MM.1S (cell line): Measurements from ENCODE around the gene CACNA1G.

Source experiments
- DNase-seq: peaks from one replicate; pipeline ENCODE4 v3.0.0-alpha.2; 2015
- H2AFZ ChIP-seq: fragments of 300-600 bp; sonication (generic); 2 replicates; pipeline ENCODE4 v1.6.0; 2016; ENCODE audit warnings: antibody characterized with exemption, low read length
- H3F3A ChIP-seq: fragments of 300-600 bp; sonication (generic); 2 replicates; pipeline ENCODE4 v1.6.1; 2016; ENCODE audit warnings: mild to moderate bottlenecking, antibody characterized with exemption, low read length, moderate library complexity, mixed read lengths; ENCODE audit not compliant: insufficient read depth
- H3K27ac ChIP-seq: fragments of 300-600 bp; sonication (generic); 2 replicates; pipeline ENCODE4 v1.5.1; 2016; ENCODE audit warnings: mild to moderate bottlenecking, low read length
- H3K27me3 ChIP-seq: fragments of 300-600 bp; sonication (generic); replicated peaks from 2 replicates; pipeline ENCODE4 v1.6.0; 2016; ENCODE audit warnings: low read length; ENCODE audit not compliant: insufficient read depth
- H3K36me3 ChIP-seq: fragments of 300-600 bp; sonication (generic); replicated peaks from 2 replicates; pipeline ENCODE4 v1.6.1; 2016; ENCODE audit warnings: mild to moderate bottlenecking, low read length, mixed read lengths; ENCODE audit not compliant: insufficient read depth
- H3K4me1 ChIP-seq: fragments of 300-600 bp; sonication (generic); 2 replicates; pipeline ENCODE4 v1.6.1; 2016; ENCODE audit warnings: low read length, mixed read lengths
- H3K4me2 ChIP-seq: fragments of 300-600 bp; sonication (generic); 2 replicates; pipeline ENCODE4 v1.6.0; 2016; ENCODE audit warnings: low read depth, low read length
- H3K4me3 ChIP-seq: fragments of 300-600 bp; sonication (generic); 2 replicates; pipeline ENCODE4 v1.5.1; 2016; ENCODE audit warnings: low read length, mixed read lengths
- H3K79me2 ChIP-seq: fragments of 300-600 bp; sonication (generic); 2 replicates; pipeline ENCODE4 v1.6.1; 2016; ENCODE audit warnings: mixed run types, low read length, mixed read lengths
- H3K9ac ChIP-seq: fragments of 300-600 bp; sonication (generic); 2 replicates; pipeline ENCODE4 v1.6.1; 2016; ENCODE audit warnings: low read length, mixed read lengths
- H3K9me2 ChIP-seq: fragments of 300-600 bp; sonication (generic); replicated peaks from 2 replicates; pipeline ENCODE4 v1.6.1; 2016; ENCODE audit warnings: mild to moderate bottlenecking, low read length, mixed read lengths; ENCODE audit not compliant: insufficient read depth
- H3K9me3 ChIP-seq: fragments of 300-600 bp; sonication (generic); replicated peaks from 2 replicates; pipeline ENCODE4 v1.6.1; 2016; ENCODE audit warnings: mild to moderate bottlenecking, low read length, mixed read lengths; ENCODE audit not compliant: insufficient read depth
- H4K20me1 ChIP-seq: fragments of 300-600 bp; sonication (generic); 2 replicates; pipeline ENCODE4 v1.6.1; 2016; ENCODE audit warnings: mild to moderate bottlenecking, low read length, moderate library complexity, mixed read lengths; ENCODE audit not compliant: insufficient read depth
- EZH2 ChIP-seq: fragments of 300-600 bp; sonication (generic); optimal IDR thresholded peaks from 2 replicates; pipeline ENCODE3; 2017; ENCODE audit warnings: low read depth, mild to moderate bottlenecking, antibody characterized with exemption, low read length, mixed read lengths
- EZH2phosphoT487 ChIP-seq: fragments of 300-600 bp; sonication (generic); IDR thresholded peaks from 2 replicates; pipeline ENCODE4 v1.6.1; 2018; ENCODE audit warnings: antibody characterized with exemption, low read length
- TF ChIP-seq, protein P1 (sequence below): fragments of 300-600 bp; sonication (generic); IDR thresholded peaks from 2 replicates; pipeline ENCODE4 v1.5.1; 2016; ENCODE audit warnings: antibody characterized with exemption, low read length, mixed read lengths

CACNA1G gene

DNA sequence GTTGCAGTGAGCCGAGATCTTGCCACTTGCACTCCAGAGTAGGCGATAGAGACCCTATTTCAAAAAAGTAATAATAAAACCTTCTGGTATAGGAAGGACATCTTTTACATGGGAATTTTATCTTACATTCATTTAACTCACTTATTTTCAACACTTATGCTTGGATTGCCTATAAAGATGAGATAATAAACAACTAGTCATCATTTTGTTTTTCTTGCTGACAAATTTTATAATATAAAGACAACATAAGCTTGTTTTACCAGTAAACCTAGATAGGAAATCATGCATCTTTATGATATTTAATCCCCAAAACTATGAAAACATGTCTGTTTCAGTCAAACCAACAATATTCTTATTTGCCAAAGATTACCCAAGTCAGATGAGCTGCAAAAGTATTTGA lies 91.1 kb downstream of the CACNA1G start:
- no peaks in the 10 kb centered on the region for H3K36me3 ChIP-seq
- no peak overlapping the region for H3K27ac ChIP-seq
- no peak overlapping the region for H3K9ac ChIP-seq
- H3K9me3 ChIP-seq = no peaks in the 10 kb centered on the region
- H3K4me2 ChIP-seq = no peak overlapping the region
- H4K20me1 ChIP-seq = no peaks in the 10 kb centered on the region
- no peaks in the 10 kb centered on the region for H3K9me2 ChIP-seq
- no peaks in the 10 kb centered on the region for H3K27me3 ChIP-seq
- no peak overlapping the region for H3K4me3 ChIP-seq
- no peak overlapping the region for H2AFZ ChIP-seq
- H3K4me1 ChIP-seq = no peaks in the 10 kb centered on the region
- no peaks in the 10 kb centered on the region for H3K79me2 ChIP-seq
- DNase-seq = no peak
- no peak for TF ChIP-seq EZH2
- TF ChIP-seq EZH2phosphoT487 = no peak
- TF ChIP-seq, protein P1, sequence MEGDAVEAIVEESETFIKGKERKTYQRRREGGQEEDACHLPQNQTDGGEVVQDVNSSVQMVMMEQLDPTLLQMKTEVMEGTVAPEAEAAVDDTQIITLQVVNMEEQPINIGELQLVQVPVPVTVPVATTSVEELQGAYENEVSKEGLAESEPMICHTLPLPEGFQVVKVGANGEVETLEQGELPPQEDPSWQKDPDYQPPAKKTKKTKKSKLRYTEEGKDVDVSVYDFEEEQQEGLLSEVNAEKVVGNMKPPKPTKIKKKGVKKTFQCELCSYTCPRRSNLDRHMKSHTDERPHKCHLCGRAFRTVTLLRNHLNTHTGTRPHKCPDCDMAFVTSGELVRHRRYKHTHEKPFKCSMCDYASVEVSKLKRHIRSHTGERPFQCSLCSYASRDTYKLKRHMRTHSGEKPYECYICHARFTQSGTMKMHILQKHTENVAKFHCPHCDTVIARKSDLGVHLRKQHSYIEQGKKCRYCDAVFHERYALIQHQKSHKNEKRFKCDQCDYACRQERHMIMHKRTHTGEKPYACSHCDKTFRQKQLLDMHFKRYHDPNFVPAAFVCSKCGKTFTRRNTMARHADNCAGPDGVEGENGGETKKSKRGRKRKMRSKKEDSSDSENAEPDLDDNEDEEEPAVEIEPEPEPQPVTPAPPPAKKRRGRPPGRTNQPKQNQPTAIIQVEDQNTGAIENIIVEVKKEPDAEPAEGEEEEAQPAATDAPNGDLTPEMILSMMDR = no peak
- no peaks in the 10 kb centered on the region for H3F3A ChIP-seq

DNA sequence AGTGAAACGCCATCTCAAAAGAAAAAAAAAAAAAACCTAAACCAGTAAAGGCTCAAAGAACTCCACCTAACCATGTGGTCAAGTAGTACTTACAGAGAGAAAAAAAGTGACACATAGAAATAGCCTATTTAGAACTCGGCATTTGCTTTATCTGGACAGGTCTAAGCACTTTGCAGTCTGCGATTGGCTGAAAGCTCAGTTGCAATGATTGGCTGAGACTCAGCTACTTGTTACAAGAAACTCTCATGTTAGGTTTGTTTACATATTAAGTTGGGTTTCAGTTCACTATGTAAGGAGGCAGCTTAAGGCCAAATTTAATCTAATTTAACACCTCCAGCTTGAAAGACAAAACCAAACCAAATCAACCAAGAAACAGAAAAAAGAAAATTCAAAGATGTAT lies 93.2 kb downstream of the CACNA1G start:
- H3K79me2 ChIP-seq = no peaks in the 10 kb centered on the region
- H2AFZ ChIP-seq = no peak overlapping the region
- no peak overlapping the region for H3K27ac ChIP-seq
- no peaks in the 10 kb centered on the region for H3K9me2 ChIP-seq
- H3K4me2 ChIP-seq = no peak overlapping the region
- no peaks in the 10 kb centered on the region for H3F3A ChIP-seq
- no peaks in the 10 kb centered on the region for H3K9me3 ChIP-seq
- TF ChIP-seq, protein P1 = no peak
- TF ChIP-seq EZH2phosphoT487 (no peak), EZH2 (no peak)
- H3K4me1 ChIP-seq = no peaks in the 10 kb centered on the region
- no peaks in the 10 kb centered on the region for H3K27me3 ChIP-seq
- H4K20me1 ChIP-seq = no peaks in the 10 kb centered on the region
- H3K9ac ChIP-seq = no peak overlapping the region
- no peaks in the 10 kb centered on the region for H3K36me3 ChIP-seq
- DNase-seq = peak; percentile 10
- no peak overlapping the region for H3K4me3 ChIP-seq

DNA sequence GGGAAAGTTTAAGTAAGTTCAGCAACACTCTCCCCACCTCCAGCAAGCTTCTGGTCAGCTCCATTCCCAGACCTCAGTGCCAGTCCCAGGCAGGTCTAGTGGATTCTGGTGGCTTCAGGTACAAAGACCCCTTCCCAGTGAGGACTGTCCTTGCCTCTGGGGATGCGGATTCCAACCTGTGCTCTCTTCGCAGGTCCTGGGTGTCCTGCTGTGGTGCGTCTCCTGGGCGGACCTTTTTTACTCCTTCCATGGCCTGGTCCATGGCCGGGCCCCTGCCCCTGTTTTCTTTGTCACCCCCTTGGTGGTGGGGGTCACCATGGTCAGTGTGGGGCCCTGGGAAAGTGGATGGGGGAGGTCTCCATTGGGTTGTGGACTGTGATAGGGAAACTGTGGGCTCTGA lies 96.0 kb downstream of the CACNA1G start:
- TF ChIP-seq, protein P1 = no peak
- no peak for TF ChIP-seq EZH2
- no peak for TF ChIP-seq EZH2phosphoT487
- H4K20me1 ChIP-seq = no peaks in the 10 kb centered on the region
- H3K27me3 ChIP-seq = no peaks in the 10 kb centered on the region
- H3K9me2 ChIP-seq = no peaks in the 10 kb centered on the region
- no peaks in the 10 kb centered on the region for H3K36me3 ChIP-seq
- H3K27ac ChIP-seq = no peak overlapping the region
- H3K9ac ChIP-seq = no peak overlapping the region
- no peak overlapping the region for H3K4me3 ChIP-seq
- H3F3A ChIP-seq = no peaks in the 10 kb centered on the region
- H3K79me2 ChIP-seq = no peaks in the 10 kb centered on the region
- H3K4me1 ChIP-seq = peaks cover 5% of the 10 kb centered on the region
- no peak overlapping the region for H2AFZ ChIP-seq
- no peak for DNase-seq
- H3K9me3 ChIP-seq = no peaks in the 10 kb centered on the region
- H3K4me2 ChIP-seq = no peak overlapping the region
